CD4-positive, alpha-beta memory T cell (primary cell): ENCODE measurements around the gene NBEAL2. TPM values are rescaled to one million over a fixed set of nuclear protein-coding genes. Genes with fewer than 3 reads are reported as not detected.
"Not testable (repeated sequence)": the region's sequence is repeated elsewhere in the genome, so short reads cannot be mapped to it uniquely, and the experiment has no call there.

Experiments
- CTCF ChIA-PET: fragments of 350-600 bp; sonication (Branson Sonifier 250); formaldehyde crosslinking; loops from one replicate; lab custom pipeline; 2021; ENCODE audit warnings: inconsistent platforms; ENCODE audit not compliant: partially characterized antibody; lab: Charles Lee
- POLR2A ChIA-PET: fragments of 350-600 bp; sonication (Branson Sonifier 250); formaldehyde crosslinking; loops from one replicate; lab custom pipeline; 2021; ENCODE audit not compliant: partially characterized antibody; lab: Charles Lee
- DNase-seq, 5 donors: peaks; one replicate each; pipeline versions ENCODE4 v3.0.0 to v3.0.0-alpha.2; 2020 to 2022; ENCODE audit warnings: mixed read lengths in 1 of 5
- H3K27ac ChIP-seq: one replicate; pipeline ENCODE4 v1.7.0; 2013; ENCODE audit warnings: low read depth, low read length
- H3K27me3 ChIP-seq: 2 replicates; pipeline ENCODE4 v1.7.0; 2013; ENCODE audit warnings: mild to moderate bottlenecking, low read length, moderate library complexity; ENCODE audit not compliant: insufficient read depth
- H3K36me3 ChIP-seq: 2 replicates; pipeline ENCODE4 v1.7.0; 2013; ENCODE audit warnings: mild to moderate bottlenecking, low read length, moderate library complexity; ENCODE audit not compliant: insufficient read depth
- H3K4me1 ChIP-seq: 2 replicates; pipeline ENCODE4 v1.7.0; 2013; ENCODE audit warnings: mild to moderate bottlenecking, low read length, moderate library complexity; ENCODE audit not compliant: insufficient read depth
- H3K4me3 ChIP-seq, 2 donors: one replicate each; pipeline ENCODE4 v1.7.0; 2013; ENCODE audit warnings: low read length in 2 of 2, mild to moderate bottlenecking in 1 of 2
- H3K9me3 ChIP-seq, 2 donors: one replicate each; pipeline ENCODE4 v1.7.0; 2013; ENCODE audit warnings: low read length in 2 of 2, control low read depth in 1 of 2; ENCODE audit not compliant: control insufficient read depth in 1 of 2
- H3K27ac Mint-ChIP-seq, 7 donors: one replicate each; pipeline ENCODE4 v1.8.0; 2020 to 2021; ENCODE audit warnings: mixed read lengths in 7 of 7, mild to moderate bottlenecking in 6 of 7, inconsistent platforms in 3 of 7, moderate library complexity in 3 of 7
- H3K27me3 Mint-ChIP-seq, 2 donors: one replicate each; pipeline ENCODE4 v1.8.0; 2020 to 2021; ENCODE audit warnings: mixed read lengths in 2 of 2
- H3K36me3 Mint-ChIP-seq, 2 donors: one replicate each; pipeline ENCODE4 v1.8.0; 2020 to 2021; ENCODE audit warnings: mixed read lengths in 2 of 2, inconsistent platforms in 1 of 2, mild to moderate bottlenecking in 1 of 2
- H3K4me1 Mint-ChIP-seq, 4 donors: one replicate each; pipeline ENCODE4 v1.8.0; 2020 to 2021; ENCODE audit warnings: mixed read lengths in 4 of 4, mild to moderate bottlenecking in 1 of 4
- H3K4me3 Mint-ChIP-seq, 8 donors: one replicate each; pipeline ENCODE4 v1.8.0; 2020 to 2021; ENCODE audit warnings: mixed read lengths in 8 of 8, mild to moderate bottlenecking in 7 of 8, moderate library complexity in 6 of 8, inconsistent platforms in 3 of 8
- H3K9me3 Mint-ChIP-seq, 8 donors: one replicate each; pipeline ENCODE4 v1.8.0; 2020 to 2021; ENCODE audit warnings: mixed read lengths in 8 of 8, mild to moderate bottlenecking in 5 of 8, inconsistent platforms in 3 of 8, moderate library complexity in 1 of 8
- intact Hi-C: fragments of 100-400 bp; cut with micrococcal nuclease; formaldehyde crosslinking; loops from one replicate; pipeline ENCODE4 v1.15.1; 2023
- polyA plus RNA-seq, 2 donors: library from polyadenylated mRNA; unstranded; fragments of 300-500 nt; fragmentation: Illumina TruSeq; gene quantifications; one replicate each; pipeline ENCODE4 v1.2.3, GENCODE V29; 2021
- total RNA-seq, 2 experiments: library from RNA; stranded (reverse); gene quantifications; one replicate each; pipeline ENCODE4 v1.2.3, GENCODE V29; 2021

NBEAL2 gene
- total and polyA plus RNA-seq, 4 experiments from 2014 or later = 4.5 to 147 (median 79.8) TPM

DNA sequence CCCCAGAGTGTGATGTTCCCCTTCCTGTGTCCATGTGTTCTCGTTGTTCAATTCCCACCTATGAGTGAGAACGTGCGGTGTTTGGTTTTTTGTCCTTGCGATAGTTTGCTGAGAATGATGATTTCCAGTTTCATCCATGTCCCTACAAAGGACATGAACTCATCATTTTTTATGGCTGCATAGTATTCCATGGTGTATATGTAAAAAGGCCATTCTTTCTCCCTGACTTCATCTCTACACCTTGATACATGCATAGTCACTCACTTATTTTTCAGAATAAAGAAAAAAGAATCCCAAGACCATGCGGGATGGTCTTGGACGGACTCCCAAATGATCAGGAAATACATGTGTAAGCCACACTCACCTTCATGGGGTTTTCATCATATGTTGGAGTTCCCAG lies 57.8 kb downstream of the NBEAL2 start:
- intact Hi-C loops = loop anchor here (5.0 kb wide), 3 partner anchors 60 to 245 kb away; partner anchors contain the start of genes CCDC12, KIF9, KLHL18 and NBEAL2

DNA sequence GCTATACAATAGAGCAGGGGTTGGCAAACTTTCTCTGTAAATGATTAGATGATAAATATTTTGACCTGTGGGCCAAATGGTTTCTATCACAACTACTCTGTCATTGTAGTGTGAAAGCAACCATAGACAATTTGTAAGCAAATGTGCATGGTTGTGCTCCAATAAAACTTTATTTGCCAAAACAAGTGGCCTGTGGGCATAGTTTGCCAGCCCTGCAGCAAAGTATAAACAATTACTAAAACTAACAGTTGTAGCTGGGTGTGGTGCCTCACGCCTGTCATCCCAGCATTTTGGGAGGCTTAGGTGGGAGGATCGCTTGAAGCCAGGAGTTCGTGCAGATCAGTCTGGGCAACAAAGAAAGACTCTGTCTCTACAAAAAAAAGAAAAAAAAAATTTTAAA lies 61.6 kb downstream of the NBEAL2 start:
- H3K27ac ChIP-seq = no peak overlapping the region
- peaks cover 18 to 22% (median 19%) of the 10 kb centered on the region in 4 donors for H3K4me1 Mint-ChIP-seq
- no peak overlapping the region for H3K4me3 Mint-ChIP-seq
- no peak overlapping the region for H3K4me3 ChIP-seq
- H3K9me3 ChIP-seq = no peaks in the 10 kb centered on the region
- ChIA-PET POLR2A (interaction anchor here (0.6 to 2.0 kb wide), 5 partner anchors 14 to 348 kb away, joined by 3 to 4 read pairs (median 3); partner anchors contain the start of gene ALS2CL), CTCF (interaction anchor here (1.6 kb wide), 1 partner anchor 61 kb away, joined by 4 read pairs; no protein-coding TSS in a partner anchor)
- H3K27me3 Mint-ChIP-seq = no peaks in the 10 kb centered on the region
- H3K4me1 ChIP-seq = peaks cover 18% of the 10 kb centered on the region
- no peaks in the 10 kb centered on the region for H3K27me3 ChIP-seq
- no peak for DNase-seq
- peaks cover 38% of the 10 kb centered on the region for H3K36me3 ChIP-seq
- intact Hi-C loops = no loop called here
- peak overlapping the region in 1 of 7 donors; percentile 24 for H3K27ac Mint-ChIP-seq
- H3K9me3 Mint-ChIP-seq = peaks cover 0 to 4% (median 0%) of the 10 kb centered on the region in 8 donors
- H3K36me3 Mint-ChIP-seq = peaks cover 49 to 68% of the 10 kb centered on the region in 2 donors

More for the DNA sequence above, 57.8 kb downstream of the NBEAL2 start:
- H3K27me3 ChIP-seq, H3K9me3 ChIP-seq, CTCF ChIA-PET, H3K4me3 ChIP-seq, H3K27me3 Mint-ChIP-seq, DNase-seq, H3K9me3 Mint-ChIP-seq: not testable (repeated sequence)
- peak overlapping the region; percentile 83 to 96 (median 95) for H3K27ac Mint-ChIP-seq
- peaks cover 47 to 71% of the 10 kb centered on the region in 2 donors for H3K36me3 Mint-ChIP-seq
- Histone ChIP-seq H3K36me3 (peaks cover 55% of the 10 kb centered on the region), H3K4me1 (peaks cover 18% of the 10 kb centered on the region), H3K27ac (peak overlapping the region; percentile 30)
- H3K4me3 Mint-ChIP-seq = peak overlapping the region in 5 of 8 donors; percentile 16 to 67 (median 59)
- POLR2A ChIA-PET = interaction anchor here (0.6 to 2.4 kb wide), 4 partner anchors 9 to 127 kb away, joined by 3 to 10 read pairs (median 3); partner anchors contain the start of gene SETD2
- H3K4me1 Mint-ChIP-seq = peaks cover 21 to 32% (median 24%) of the 10 kb centered on the region in 4 donors

DNA sequence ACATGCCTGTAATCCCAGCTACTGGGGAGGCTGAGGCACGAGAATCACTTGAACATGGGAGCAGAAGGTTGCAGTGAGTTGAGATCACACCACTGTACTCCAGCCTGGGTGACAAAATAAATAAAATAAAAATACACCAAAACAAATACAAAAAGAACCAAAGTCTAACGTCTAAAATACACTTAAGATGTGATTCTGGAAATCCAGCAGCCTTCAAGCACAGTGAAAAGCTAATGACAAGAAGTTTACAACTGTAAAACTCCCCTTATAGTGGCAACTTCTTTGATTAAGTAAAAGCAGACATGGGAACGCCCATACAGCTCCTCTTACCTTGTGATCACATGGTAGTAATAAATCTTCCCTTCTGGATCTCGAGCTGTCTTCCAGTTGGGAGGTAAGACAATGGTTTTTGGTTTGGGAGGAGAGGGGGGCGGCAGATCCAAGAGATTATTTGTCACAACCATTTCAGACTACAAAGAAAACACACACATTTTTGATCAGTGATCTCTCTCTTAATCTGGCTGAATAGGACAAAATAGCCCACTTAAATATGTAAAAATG lies 62.8 kb downstream of the NBEAL2 start:
- peaks cover 18 to 20% (median 19%) of the 10 kb centered on the region in 4 donors for H3K4me1 Mint-ChIP-seq
- Histone ChIP-seq H3K9me3 (no peaks in the 10 kb centered on the region), H3K27ac (no peak overlapping the region), H3K4me3 (no peak overlapping the region), H3K27me3 (no peaks in the 10 kb centered on the region), H3K36me3 (peaks cover 35% of the 10 kb centered on the region), H3K4me1 (peaks cover 17% of the 10 kb centered on the region)
- peak overlapping the region in 4 of 7 donors; percentile 12 to 64 (median 34) for H3K27ac Mint-ChIP-seq
- H3K9me3 Mint-ChIP-seq = peaks cover 0 to 4% (median 0%) of the 10 kb centered on the region in 8 donors
- H3K27me3 Mint-ChIP-seq = no peaks in the 10 kb centered on the region
- intact Hi-C loops = no loop called here
- CTCF ChIA-PET = interaction anchor here (1.1 to 1.6 kb wide), 3 partner anchors 9 to 62 kb away, joined by 3 to 5 read pairs (median 4); no protein-coding TSS in a partner anchor
- H3K4me3 Mint-ChIP-seq = no peak overlapping the region
- H3K36me3 Mint-ChIP-seq = peaks cover 42 to 65% of the 10 kb centered on the region in 2 donors
- POLR2A ChIA-PET = interaction anchor here (2.0 kb wide), 1 partner anchor 13 kb away, joined by 4 read pairs; no protein-coding TSS in a partner anchor
- no peak for DNase-seq

DNA sequence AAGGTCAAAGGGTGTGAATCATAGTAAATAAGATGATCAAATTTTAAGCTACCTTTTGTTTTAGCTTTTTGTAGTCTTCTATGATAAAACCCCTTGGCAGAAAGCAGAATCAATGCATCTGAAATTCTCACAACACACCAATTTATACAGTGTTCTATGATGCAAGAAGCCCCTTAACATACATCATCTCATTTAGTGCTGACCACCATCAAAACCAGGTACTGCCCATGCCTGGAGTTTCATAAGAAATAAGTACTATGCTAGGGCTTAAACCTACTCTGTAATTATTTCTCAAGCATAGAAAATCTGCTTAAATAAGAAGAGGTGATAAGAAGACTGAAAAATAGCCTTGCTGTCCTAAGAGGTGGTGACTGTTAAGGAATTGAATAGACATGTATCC lies 67.6 kb downstream of the NBEAL2 start:
- H3K4me1 Mint-ChIP-seq = peaks cover 5 to 11% (median 6%) of the 10 kb centered on the region in 4 donors
- Histone ChIP-seq H3K9me3 (no peaks in the 10 kb centered on the region), H3K4me1 (no peaks in the 10 kb centered on the region), H3K27me3 (no peaks in the 10 kb centered on the region), H3K4me3 (no peak overlapping the region), H3K27ac (no peak overlapping the region), H3K36me3 (peaks cover 14% of the 10 kb centered on the region)
- no peak for DNase-seq
- H3K27me3 Mint-ChIP-seq = no peaks in the 10 kb centered on the region
- H3K9me3 Mint-ChIP-seq = peaks cover 0 to 3% (median 0%) of the 10 kb centered on the region in 8 donors
- POLR2A ChIA-PET = no interaction called here
- H3K27ac Mint-ChIP-seq = peak overlapping the region in 4 of 7 donors; percentile 28 to 76 (median 70)
- intact Hi-C loops = no loop called here
- H3K4me3 Mint-ChIP-seq = no peak overlapping the region
- peaks cover 17 to 42% of the 10 kb centered on the region in 2 donors for H3K36me3 Mint-ChIP-seq
- CTCF ChIA-PET = interaction anchor here (1.0 to 1.6 kb wide), 2 partner anchors 8 to 19 kb away, joined by 3 read pairs; no protein-coding TSS in a partner anchor

DNA sequence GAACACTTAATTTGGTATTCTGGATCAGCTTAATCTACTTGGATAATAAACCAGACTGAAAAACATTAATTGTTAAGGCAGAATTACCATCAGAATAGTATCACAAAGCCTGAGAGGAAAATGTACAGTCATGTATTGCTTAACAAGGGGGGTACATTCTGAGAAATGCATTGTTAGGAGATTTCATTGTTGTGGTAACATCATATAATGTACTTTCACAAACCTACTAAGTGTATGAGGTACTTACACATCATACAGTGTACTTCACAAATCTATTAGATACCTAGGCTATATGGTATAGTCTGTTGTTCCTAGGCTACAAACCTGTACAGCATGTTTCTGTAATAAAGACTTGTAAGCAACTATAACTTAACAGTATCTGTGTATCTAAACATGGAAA lies 68.2 kb downstream of the NBEAL2 start:
- no peak overlapping the region for H3K4me3 ChIP-seq
- peaks cover 8% of the 10 kb centered on the region for H3K36me3 ChIP-seq
- H3K4me3 Mint-ChIP-seq = no peak overlapping the region
- POLR2A ChIA-PET = no interaction called here
- DNase-seq = no peak
- peaks cover 0 to 3% (median 0%) of the 10 kb centered on the region in 8 donors for H3K9me3 Mint-ChIP-seq
- no peaks in the 10 kb centered on the region for H3K27me3 ChIP-seq
- peak overlapping the region in 5 of 7 donors; percentile 4 to 76 (median 66) for H3K27ac Mint-ChIP-seq
- no peaks in the 10 kb centered on the region for H3K27me3 Mint-ChIP-seq
- intact Hi-C loops = no loop called here
- H3K27ac ChIP-seq = no peak overlapping the region
- peaks cover 12 to 36% of the 10 kb centered on the region in 2 donors for H3K36me3 Mint-ChIP-seq
- H3K4me1 Mint-ChIP-seq = peaks cover 4 to 11% (median 6%) of the 10 kb centered on the region in 4 donors
- no peaks in the 10 kb centered on the region for H3K4me1 ChIP-seq
- H3K9me3 ChIP-seq = no peaks in the 10 kb centered on the region
- CTCF ChIA-PET = interaction anchor here (1.6 kb wide), 1 partner anchor 19 kb away, joined by 3 read pairs; no protein-coding TSS in a partner anchor

DNA sequence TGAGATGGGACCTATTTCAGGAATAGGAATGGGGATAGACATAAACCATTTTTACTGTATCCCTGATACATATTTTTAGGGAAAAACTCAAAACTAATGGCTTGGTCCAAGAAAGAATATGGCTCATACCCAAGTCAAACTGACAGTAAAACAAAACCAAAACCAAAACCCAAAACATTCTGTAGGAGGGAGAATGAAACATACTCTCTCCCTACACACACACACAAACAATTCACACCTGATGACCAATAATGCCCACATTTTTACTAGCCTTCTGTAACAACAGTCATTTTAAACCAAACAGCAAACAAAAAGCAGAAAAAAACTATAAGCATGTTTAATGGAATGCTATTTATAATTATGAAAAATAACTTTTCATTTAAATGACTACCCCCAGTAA lies 74.9 kb downstream of the NBEAL2 start:
- intact Hi-C loops = no loop called here
- Mint-ChIP-seq H3K4me1 (peaks cover 27 to 42% (median 36%) of the 10 kb centered on the region in 4 donors), H3K27me3 (no peaks in the 10 kb centered on the region), H3K9me3 (no peaks in the 10 kb centered on the region), H3K27ac (peak overlapping the region in 4 of 7 donors; percentile 33 to 70 (median 68)), H3K4me3 (no peak overlapping the region), H3K36me3 (peaks cover 24 to 43% of the 10 kb centered on the region in 2 donors)
- Histone ChIP-seq H3K9me3 (no peaks in the 10 kb centered on the region), H3K36me3 (peaks cover 4% of the 10 kb centered on the region), H3K27me3 (no peaks in the 10 kb centered on the region), H3K4me3 (no peak overlapping the region), H3K4me1 (peaks cover 32% of the 10 kb centered on the region), H3K27ac (no peak overlapping the region)
- CTCF ChIA-PET = interaction anchor here (1.7 kb wide), 1 partner anchor 8 kb away, joined by 3 read pairs; no protein-coding TSS in a partner anchor
- POLR2A ChIA-PET = interaction anchor here (1.5 kb wide), 1 partner anchor 12 kb away, joined by 4 read pairs; no protein-coding TSS in a partner anchor
- no peak for DNase-seq

DNA sequence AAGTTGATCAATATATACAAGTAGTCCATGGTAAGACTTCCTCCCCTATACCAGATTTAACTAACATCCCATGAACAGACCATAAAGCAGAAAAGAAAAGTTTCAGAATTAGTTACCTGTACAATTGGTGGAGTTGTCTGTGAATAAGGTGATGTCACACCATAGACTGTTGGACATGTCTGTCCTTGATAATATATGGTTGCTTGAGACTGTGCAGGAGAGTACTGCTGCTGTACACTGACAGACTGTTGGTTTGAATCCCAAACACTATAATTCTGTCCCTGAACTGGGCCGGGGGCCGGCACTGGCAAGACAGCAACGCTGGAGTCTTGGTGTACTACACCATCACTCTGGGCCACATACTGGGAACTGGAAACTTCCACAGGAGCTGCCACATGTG lies 77.2 kb downstream of the NBEAL2 start:
- H3K4me3 ChIP-seq = no peak overlapping the region
- intact Hi-C loops = loop anchor here (1.0 to 5.0 kb wide), 2 partner anchors 18 to 79 kb away; partner anchors contain the start of genes CCDC12 and NBEAL2
- ChIA-PET POLR2A (interaction anchor here (0.6 to 1.2 kb wide), 4 partner anchors 17 to 75 kb away, joined by 3 to 4 read pairs (median 3); no protein-coding TSS in a partner anchor), CTCF (interaction anchor here (0.8 kb wide), 1 partner anchor 268 kb away, joined by 3 read pairs; no protein-coding TSS in a partner anchor)
- no peaks in the 10 kb centered on the region for H3K9me3 Mint-ChIP-seq
- H3K4me1 ChIP-seq = peaks cover 32% of the 10 kb centered on the region
- H3K27ac ChIP-seq = peak overlapping the region; percentile 50
- no peaks in the 10 kb centered on the region for H3K9me3 ChIP-seq
- peaks cover 30 to 46% (median 38%) of the 10 kb centered on the region in 4 donors for H3K4me1 Mint-ChIP-seq
- H3K27me3 Mint-ChIP-seq = no peaks in the 10 kb centered on the region
- peak overlapping the region in 6 of 8 donors; percentile 21 to 75 (median 54) for H3K4me3 Mint-ChIP-seq
- peaks cover 31 to 49% of the 10 kb centered on the region in 2 donors for H3K36me3 Mint-ChIP-seq
- no peaks in the 10 kb centered on the region for H3K27me3 ChIP-seq
- H3K27ac Mint-ChIP-seq = peak overlapping the region; percentile 85 to 97 (median 95)
- no peaks in the 10 kb centered on the region for H3K36me3 ChIP-seq
- DNase-seq = no peak
